ENCODE measurements around the gene AGBL4.

DNA sequence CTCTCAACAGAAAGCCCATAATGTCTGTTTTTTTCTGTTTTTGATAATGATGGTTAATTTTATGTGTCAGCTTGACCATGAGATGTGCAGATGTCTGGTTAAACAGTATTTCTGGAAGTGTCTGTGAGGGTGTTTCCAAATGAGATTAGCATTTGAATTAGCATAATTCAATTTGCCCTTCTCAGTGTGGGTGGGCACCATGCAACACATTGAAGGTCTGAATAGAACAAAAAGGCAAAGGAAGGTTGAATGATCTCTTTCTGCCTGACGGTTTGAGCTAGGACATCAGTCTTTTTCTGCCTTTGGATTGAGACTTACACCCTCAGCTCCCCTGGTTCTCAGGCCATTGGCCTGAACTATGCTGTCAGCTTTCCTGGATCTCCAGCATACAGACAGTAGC is 1516.9 kb downstream of the AGBL4 start:
- no peak for TF ChIP-seq GLI4 (CRISPR knock-in tag; IDR thresholded peaks at IDR 0.05; ENCODE audit: borderline replicate concordance)
- TF ChIP-seq MED8 (CRISPR knock-in tag; IDR thresholded peaks at IDR 0.05; ENCODE audit: insufficient replicate concordance), result no peak
- TF ChIP-seq, protein P1, sequence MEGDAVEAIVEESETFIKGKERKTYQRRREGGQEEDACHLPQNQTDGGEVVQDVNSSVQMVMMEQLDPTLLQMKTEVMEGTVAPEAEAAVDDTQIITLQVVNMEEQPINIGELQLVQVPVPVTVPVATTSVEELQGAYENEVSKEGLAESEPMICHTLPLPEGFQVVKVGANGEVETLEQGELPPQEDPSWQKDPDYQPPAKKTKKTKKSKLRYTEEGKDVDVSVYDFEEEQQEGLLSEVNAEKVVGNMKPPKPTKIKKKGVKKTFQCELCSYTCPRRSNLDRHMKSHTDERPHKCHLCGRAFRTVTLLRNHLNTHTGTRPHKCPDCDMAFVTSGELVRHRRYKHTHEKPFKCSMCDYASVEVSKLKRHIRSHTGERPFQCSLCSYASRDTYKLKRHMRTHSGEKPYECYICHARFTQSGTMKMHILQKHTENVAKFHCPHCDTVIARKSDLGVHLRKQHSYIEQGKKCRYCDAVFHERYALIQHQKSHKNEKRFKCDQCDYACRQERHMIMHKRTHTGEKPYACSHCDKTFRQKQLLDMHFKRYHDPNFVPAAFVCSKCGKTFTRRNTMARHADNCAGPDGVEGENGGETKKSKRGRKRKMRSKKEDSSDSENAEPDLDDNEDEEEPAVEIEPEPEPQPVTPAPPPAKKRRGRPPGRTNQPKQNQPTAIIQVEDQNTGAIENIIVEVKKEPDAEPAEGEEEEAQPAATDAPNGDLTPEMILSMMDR (CRISPR knock-in tag; IDR thresholded peaks at IDR 0.05), result no peak
- no peak for TF ChIP-seq TEAD2 (CRISPR knock-in tag; IDR thresholded peaks at IDR 0.05)
- no peak for TF ChIP-seq SALL2 (CRISPR knock-in tag; IDR thresholded peaks at IDR 0.05)
- TF ChIP-seq JUN (CRISPR knock-in tag; IDR thresholded peaks at IDR 0.05), result no peak
- TF ChIP-seq TCF7 (IDR thresholded peaks at IDR 0.05; ENCODE audit: low read depth), result no peak
- no peak for TF ChIP-seq NR2F6 (IDR thresholded peaks at IDR 0.05)
- no peak for TF ChIP-seq NR2F6 (CRISPR knock-in tag; IDR thresholded peaks at IDR 0.05)
- no peak for TF ChIP-seq FOXM1 (CRISPR knock-in tag; IDR thresholded peaks at IDR 0.05)
- TF ChIP-seq NR2C2 (CRISPR knock-in tag; IDR thresholded peaks at IDR 0.05; ENCODE audit: borderline replicate concordance), result no peak
- TF ChIP-seq ZNF782 (CRISPR knock-in tag; IDR thresholded peaks at IDR 0.05; ENCODE audit: borderline replicate concordance), result no peak
- no peak for TF ChIP-seq ZBTB43 (CRISPR knock-in tag; conservative IDR thresholded peaks at IDR 0.05)
- TF ChIP-seq CEBPB (IDR thresholded peaks at IDR 0.05; ENCODE audit: borderline replicate concordance, low read depth, low read length), result no peak
